Fibroblast of the conjunctiva (primary cell): Measurements from ENCODE around the gene OLFM2.

Source experiments
- DNase-seq: peaks from one replicate; pipeline ENCODE4 v3.0.0-alpha.2; 2010; ENCODE audit warnings: low read depth

OLFM2 gene

GRCh38 chr19:9906475-9907087 lies 29.7 kb downstream of the OLFM2 start:
- no peak for DNase-seq

GRCh38 chr19:9903336-9903735 lies 33.0 kb downstream of the OLFM2 start:
- DNase-seq, result no peak

GRCh38 chr19:9901642-9902041 lies 34.7 kb downstream of the OLFM2 start:
- no peak for DNase-seq

GRCh38 chr19:9901020-9901419 lies 35.3 kb downstream of the OLFM2 start:
- no peak for DNase-seq

- no peak for DNase-seq
Observed at GRCh38 chr19:9891609-9892373, 44.5 kb downstream of the OLFM2 start.

- DNase-seq, result peak; percentile 82
Observed at GRCh38 chr19:9885077-9885552, 51.2 kb downstream of the OLFM2 start.

- no peak for DNase-seq
Observed at GRCh38 chr19:9883764-9884163, 52.6 kb downstream of the OLFM2 start.

GRCh38 chr19:9883231-9883758 lies 53.0 kb downstream of the OLFM2 start:
- DNase-seq, result no peak

GRCh38 chr19:9881720-9882119 lies 54.6 kb downstream of the OLFM2 start:
- DNase-seq, result no peak

GRCh38 chr19:9878511-9879196 lies 57.7 kb downstream of the OLFM2 start:
- no peak for DNase-seq

- no peak for DNase-seq
Observed at GRCh38 chr19:9877780-9878510, 58.4 kb downstream of the OLFM2 start.

- no peak for DNase-seq
Observed at GRCh38 chr19:9875796-9876195, 60.5 kb downstream of the OLFM2 start.

GRCh38 chr19:9875031-9875627 lies 61.2 kb downstream of the OLFM2 start:
- no peak for DNase-seq

- no peak for DNase-seq
Observed at GRCh38 chr19:9872618-9873242, 63.6 kb downstream of the OLFM2 start.

GRCh38 chr19:9871626-9872338 lies 64.5 kb downstream of the OLFM2 start:
- no peak for DNase-seq

GRCh38 chr19:9868983-9869617 lies 67.2 kb downstream of the OLFM2 start:
- DNase-seq, result no peak

GRCh38 chr19:9865732-9866501 lies 70.4 kb downstream of the OLFM2 start:
- no peak for DNase-seq

- no peak for DNase-seq
Observed at GRCh38 chr19:9863759-9864158, 72.6 kb downstream of the OLFM2 start.

- DNase-seq, result no peak
Observed at GRCh38 chr19:9862938-9863337, 73.4 kb downstream of the OLFM2 start.
